H9 (cell line): ENCODE data around the gene DISC1. TPM values are rescaled to one million over a fixed set of nuclear protein-coding genes. Genes with fewer than 3 reads are reported as not detected.

ENCODE experiments used
- DNase-seq: peaks from one replicate; pipeline ENCODE4 v3.0.0-alpha.2; 2017
- H2AFZ ChIP-seq: one replicate; pipeline ENCODE4 v1.6.1; 2013; ENCODE audit warnings: mild to moderate bottlenecking, low read length, control low read depth, moderate library complexity
- H2AK5ac ChIP-seq: 2 replicates; pipeline ENCODE4 v1.6.1; 2013; ENCODE audit warnings: low read length, control low read depth, mixed read lengths; ENCODE audit not compliant: insufficient read length
- H2BK120ac ChIP-seq: one replicate; pipeline ENCODE4 v1.6.1; 2013; ENCODE audit warnings: low read depth, mild to moderate bottlenecking, low read length, control low read depth, inconsistent platforms; ENCODE audit not compliant: poor library complexity, severe bottlenecking
- H2BK12ac ChIP-seq: 2 replicates; pipeline ENCODE4 v1.6.1; 2013; ENCODE audit warnings: low read length, control low read depth, mixed read lengths, low read depth; ENCODE audit not compliant: insufficient read length
- H2BK15ac ChIP-seq: 2 replicates; pipeline ENCODE4 v1.6.1; 2013; ENCODE audit warnings: low read depth, low read length, control low read depth
- H2BK20ac ChIP-seq: one replicate; pipeline ENCODE4 v1.6.1; 2013; ENCODE audit warnings: low read depth, mild to moderate bottlenecking, low read length, control low read depth, inconsistent platforms; ENCODE audit not compliant: poor library complexity, severe bottlenecking
- H2BK5ac ChIP-seq: 2 replicates; pipeline ENCODE4 v1.6.1; 2013; ENCODE audit warnings: low read length, control low read depth, mixed read lengths; ENCODE audit not compliant: insufficient read length
- H3K14ac ChIP-seq: 2 replicates; pipeline ENCODE4 v1.6.1; 2013; ENCODE audit warnings: low read length, control low read depth; ENCODE audit not compliant: insufficient read depth
- H3K18ac ChIP-seq: 2 replicates; pipeline ENCODE4 v1.6.1; 2013; ENCODE audit warnings: low read depth, mild to moderate bottlenecking, mixed read lengths, low read length, control low read depth; ENCODE audit not compliant: insufficient read length
- H3K23ac ChIP-seq: 2 replicates; pipeline ENCODE4 v1.6.1; 2013; ENCODE audit warnings: low read length, control low read depth, mixed read lengths, low read depth; ENCODE audit not compliant: insufficient read length
- H3K23me2 ChIP-seq: 2 replicates; pipeline ENCODE4 v1.6.1; 2013; ENCODE audit warnings: low read depth, mild to moderate bottlenecking, mixed read lengths, low read length, control low read depth; ENCODE audit not compliant: insufficient read length, poor library complexity, severe bottlenecking
- H3K27ac ChIP-seq: 2 replicates; pipeline ENCODE4 v1.5.1; 2013; ENCODE audit warnings: low read length, control low read depth, mixed read lengths, low read depth; ENCODE audit not compliant: insufficient read length
- H3K27me3 ChIP-seq: 2 replicates; pipeline ENCODE4 v1.6.1; 2013; ENCODE audit warnings: low read length, control low read depth, inconsistent platforms; ENCODE audit not compliant: insufficient read depth
- H3K4ac ChIP-seq: 2 replicates; pipeline ENCODE4 v1.6.1; 2013; ENCODE audit warnings: low read depth, mild to moderate bottlenecking, control low read depth, inconsistent platforms, low read length, moderate library complexity
- H3K4me1 ChIP-seq: 2 replicates; pipeline ENCODE4 v1.6.1; 2013; ENCODE audit warnings: low read length, control low read depth, inconsistent platforms; ENCODE audit not compliant: insufficient read depth
- H3K4me2 ChIP-seq: 2 replicates; pipeline ENCODE4 v1.6.1; 2013; ENCODE audit warnings: low read length, control low read depth, mixed read lengths; ENCODE audit not compliant: insufficient read length, insufficient read depth
- H3K56ac ChIP-seq: 2 replicates; pipeline ENCODE4 v1.6.1; 2013; ENCODE audit warnings: low read depth, mild to moderate bottlenecking, mixed read lengths, low read length, control low read depth; ENCODE audit not compliant: insufficient read length
- H3K79me1 ChIP-seq: 2 replicates; pipeline ENCODE4 v1.6.1; 2013; ENCODE audit warnings: low read depth, mild to moderate bottlenecking, moderate library complexity, low read length, control low read depth, inconsistent platforms; ENCODE audit not compliant: insufficient read depth, poor library complexity, severe bottlenecking
- H3K79me2 ChIP-seq: 2 replicates; pipeline ENCODE4 v1.6.1; 2013; ENCODE audit warnings: low read length, control low read depth, inconsistent platforms; ENCODE audit not compliant: insufficient read depth
- H3K9ac ChIP-seq: 2 replicates; pipeline ENCODE4 v1.6.1; 2013; ENCODE audit warnings: low read length, control low read depth, mixed read lengths; ENCODE audit not compliant: insufficient read length; ENCODE audit errors: extremely low read depth
- H3K9me3 ChIP-seq: one replicate; pipeline ENCODE4 v1.6.1; 2013; ENCODE audit warnings: low read depth, low read length, inconsistent platforms; ENCODE audit not compliant: control insufficient read depth
- H3T11ph ChIP-seq: one replicate; pipeline ENCODE4 v1.6.1; 2013; ENCODE audit warnings: mild to moderate bottlenecking, low read length, control low read depth, inconsistent platforms
- H4K20me1 ChIP-seq: one replicate; pipeline ENCODE4 v1.6.1; 2013; ENCODE audit not compliant: control insufficient read depth, insufficient read length, insufficient read depth
- H4K5ac ChIP-seq: 2 replicates; pipeline ENCODE4 v1.6.1; 2013; ENCODE audit warnings: low read depth, mild to moderate bottlenecking, mixed read lengths, low read length, control low read depth; ENCODE audit not compliant: insufficient read length
- H4K8ac ChIP-seq: replicated peaks from 2 replicates; pipeline ENCODE4 v1.6.1; 2013; ENCODE audit warnings: low read length, control low read depth, mixed read lengths, low read depth; ENCODE audit not compliant: insufficient read length
- H4K91ac ChIP-seq: 2 replicates; pipeline ENCODE4 v1.6.1; 2013; ENCODE audit warnings: low read depth, mild to moderate bottlenecking, moderate library complexity, mixed read lengths, low read length, control low read depth; ENCODE audit not compliant: insufficient read length
- H3K27ac Mint-ChIP-seq, 3 experiments: 2 replicates in 2 of 3; 3 replicates in 1 of 3; pipeline ENCODE4 v1.8.0; 2020 to 2021; ENCODE audit warnings: mixed read lengths in 3 of 3, mild to moderate bottlenecking in 1 of 3, moderate library complexity in 1 of 3
- H3K27me3 Mint-ChIP-seq: 2 replicates; pipeline ENCODE4 v1.8.0; 2021; ENCODE audit warnings: low read depth, mild to moderate bottlenecking, moderate library complexity, mixed read lengths
- H3K36me3 Mint-ChIP-seq, 3 experiments: 2 replicates in 2 of 3; 3 replicates in 1 of 3; pipeline ENCODE4 v1.8.0; 2020 to 2021; ENCODE audit warnings: low read depth in 3 of 3, mixed read lengths in 3 of 3; ENCODE audit not compliant: insufficient read depth in 1 of 3
- H3K4me1 Mint-ChIP-seq, 2 experiments: 2 replicates each; pipeline ENCODE4 v1.8.0; 2020; ENCODE audit warnings: mixed read lengths in 2 of 2
- H3K4me3 Mint-ChIP-seq, 2 experiments: 2 replicates in 1 of 2; 3 replicates in 1 of 2; pipeline ENCODE4 v1.8.0; 2020 to 2021; ENCODE audit warnings: mild to moderate bottlenecking in 2 of 2, mixed read lengths in 2 of 2, moderate library complexity in 1 of 2
- H3K9me3 Mint-ChIP-seq, 2 experiments: 2 replicates in 1 of 2; 3 replicates in 1 of 2; pipeline ENCODE4 v1.8.0; 2020; ENCODE audit warnings: mild to moderate bottlenecking in 2 of 2, mixed read lengths in 2 of 2, moderate library complexity in 1 of 2
- WGBS: extraction: QIAGEN DNeasy Blood & Tissue Kit; methylation state at CpG from one replicate; pipeline ENCODE4 v1.1.7; 2013; ENCODE audit warnings: missing lambda C conversion rate, low lambda C conversion rate, mixed read lengths; ENCODE audit not compliant: insufficient read length; ENCODE audit errors: extremely low coverage; 5-methylcytosine and 5-hydroxymethylcytosine counted together
- total RNA-seq: library from RNA; stranded (reverse); gene quantifications from 2 replicates; pipeline ENCODE4 v1.2.1, GENCODE V29; 2021
- TF ChIP-seq, protein P1 (sequence below): fragments of 200-600 bp; sonication (generic); conservative IDR thresholded peaks from 3 replicates; pipeline ENCODE4 v1.8.0; 2021; ENCODE audit warnings: antibody characterized with exemption, mild to moderate bottlenecking

DISC1 gene
- total RNA-seq, 1 experiment from 2014 or later, result 2.5 TPM

GRCh38 chr1:232029315-232029714, 402.7 kb downstream of the DISC1 start:
- Mint-ChIP-seq H3K9me3 (no peaks in the 10 kb centered on the region; a peak in 1 of 5 replicates), H3K36me3 (no peaks in the 10 kb centered on the region), H3K27me3 (peaks cover 26% of the 10 kb centered on the region), H3K27ac (no peak overlapping the region), H3K4me3 (no peak overlapping the region), H3K4me1 (peaks cover 4 to 6% of the 10 kb centered on the region in 2 experiments)
- Histone ChIP-seq H3K23me2 (no peaks in the 10 kb centered on the region), H3K79me1 (no peaks in the 10 kb centered on the region), H2BK15ac (no peak overlapping the region), H3K27ac (no peak overlapping the region), H3K4me1 (no peaks in the 10 kb centered on the region), H3K23ac (no peak overlapping the region), H3K79me2 (no peaks in the 10 kb centered on the region), H3K56ac (no peak overlapping the region), H2BK120ac (no peak overlapping the region), H4K5ac (no peak overlapping the region), H3K18ac (no peak overlapping the region), H4K91ac (no peak overlapping the region), H3K9ac (no peak overlapping the region), H4K20me1 (no peaks in the 10 kb centered on the region), H2BK12ac (no peak overlapping the region), H3K14ac (no peak overlapping the region), H3K27me3 (no peaks in the 10 kb centered on the region), H2BK20ac (no peak overlapping the region), H3T11ph (no peak overlapping the region), H2AFZ (no peak overlapping the region), H3K4ac (no peak overlapping the region), H2BK5ac (no peak overlapping the region), H2AK5ac (no peak overlapping the region), H4K8ac (no peak overlapping the region), H3K9me3 (no peaks in the 10 kb centered on the region), H3K4me2 (no peak overlapping the region)
- TF ChIP-seq, protein P1, sequence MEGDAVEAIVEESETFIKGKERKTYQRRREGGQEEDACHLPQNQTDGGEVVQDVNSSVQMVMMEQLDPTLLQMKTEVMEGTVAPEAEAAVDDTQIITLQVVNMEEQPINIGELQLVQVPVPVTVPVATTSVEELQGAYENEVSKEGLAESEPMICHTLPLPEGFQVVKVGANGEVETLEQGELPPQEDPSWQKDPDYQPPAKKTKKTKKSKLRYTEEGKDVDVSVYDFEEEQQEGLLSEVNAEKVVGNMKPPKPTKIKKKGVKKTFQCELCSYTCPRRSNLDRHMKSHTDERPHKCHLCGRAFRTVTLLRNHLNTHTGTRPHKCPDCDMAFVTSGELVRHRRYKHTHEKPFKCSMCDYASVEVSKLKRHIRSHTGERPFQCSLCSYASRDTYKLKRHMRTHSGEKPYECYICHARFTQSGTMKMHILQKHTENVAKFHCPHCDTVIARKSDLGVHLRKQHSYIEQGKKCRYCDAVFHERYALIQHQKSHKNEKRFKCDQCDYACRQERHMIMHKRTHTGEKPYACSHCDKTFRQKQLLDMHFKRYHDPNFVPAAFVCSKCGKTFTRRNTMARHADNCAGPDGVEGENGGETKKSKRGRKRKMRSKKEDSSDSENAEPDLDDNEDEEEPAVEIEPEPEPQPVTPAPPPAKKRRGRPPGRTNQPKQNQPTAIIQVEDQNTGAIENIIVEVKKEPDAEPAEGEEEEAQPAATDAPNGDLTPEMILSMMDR, result no peak
- no peak for DNase-seq
- no CpG with 5 or more reads among the region's 4 CpGs for WGBS
